Right ventricle myocardium inferior (tissue), 1 donor: ENCODE measurements around the gene PAQR9. TPM values are rescaled to one million over a fixed set of nuclear protein-coding genes. Genes with fewer than 3 reads are reported as not detected.

Experiments used
- ATAC-seq: fragments of 200-7000 bp; cut with Tn5 transposase; one replicate; pipeline ENCODE4 v1.9.1; 2020; ENCODE audit warnings: mild to moderate bottlenecking, moderate library complexity
- DNase-seq: peaks from one replicate; pipeline ENCODE4 v3.0.0; 2021; ENCODE audit errors: missing footprints
- intact Hi-C: fragments of 100-400 bp; cut with DNase I; formaldehyde crosslinking; loops from one replicate; pipeline ENCODE4 v1.11.0; 2022
- total RNA-seq: library from RNA; stranded (reverse); fragmentation: NEBNext Ultra II Directional; extraction: Animal tissue kit (Norgen Biotek cat#: 25700); gene quantifications from one replicate; pipeline ENCODE4 v1.2.1, GENCODE V29; 2021
- donor health status: DM: no; HTN: yes; CAD: no; lungs with severe emphysema.

Gene PAQR9
- total RNA-seq, 1 donor from 2014 or later = 13.7 TPM

GRCh38 chr3:142940000-142940399 lies 23.5 kb downstream of the PAQR9 start:
- DNase-seq (no peak), ATAC-seq (no peak)
- intact Hi-C loops = no loop called here

- intact Hi-C loops = no loop called here
- DNase-seq (no peak), ATAC-seq (no peak)
Measured at GRCh38 chr3:142935963-142936362, 27.5 kb downstream of the PAQR9 start.

GRCh38 chr3:142934887-142935269 lies 28.6 kb downstream of the PAQR9 start:
- DNase-seq (no peak), ATAC-seq (no peak)
- intact Hi-C loops = no loop called here

- DNase-seq = no peak
- intact Hi-C loops = no loop called here
- no peak for ATAC-seq
Measured at GRCh38 chr3:142934128-142934886, 29.2 kb downstream of the PAQR9 start.

DNA sequence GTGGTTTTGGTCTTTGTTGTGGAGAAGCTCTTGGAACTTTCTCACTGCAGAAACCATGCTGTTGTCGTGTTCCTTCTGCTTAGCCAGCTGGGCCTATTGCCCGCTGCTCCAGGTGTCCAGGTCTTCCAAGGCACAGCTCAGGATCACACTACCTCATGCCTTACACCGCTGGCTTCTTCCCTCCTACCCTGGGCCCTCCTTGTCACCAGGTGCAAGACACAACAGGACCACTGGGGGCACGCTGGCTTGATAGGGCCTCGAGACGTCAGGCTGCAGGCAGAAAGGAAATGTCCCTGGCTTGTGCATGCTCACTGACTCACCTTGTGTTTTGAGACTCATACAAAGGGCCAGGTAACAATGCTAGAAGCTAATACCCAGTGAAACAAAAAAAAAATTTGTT lies 32.3 kb downstream of the PAQR9 start:
- intact Hi-C loops = no loop called here
- ATAC-seq (no peak), DNase-seq (peak; percentile 52)

- intact Hi-C loops = no loop called here
- ATAC-seq = no peak
- DNase-seq = no peak
Measured at GRCh38 chr3:142930463-142930862, 33.0 kb downstream of the PAQR9 start.

DNA sequence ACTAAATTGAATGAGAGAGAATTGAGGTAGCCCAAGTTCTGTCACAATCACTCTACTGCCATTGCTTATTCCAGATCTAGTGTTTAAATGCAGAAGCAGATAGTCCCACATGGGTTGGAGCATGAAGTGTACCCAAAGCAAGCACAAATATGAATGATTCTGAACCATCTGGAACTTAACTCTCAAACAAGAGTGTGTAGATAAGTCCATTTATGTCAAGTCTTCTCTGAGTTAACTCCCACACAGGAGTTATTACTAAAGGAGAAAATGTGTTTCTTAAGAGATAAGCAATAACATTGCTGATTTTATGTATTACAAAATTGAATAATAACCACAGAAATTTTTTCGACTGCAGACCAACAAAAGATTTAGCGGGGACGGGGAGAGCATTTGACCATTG lies 33.6 kb downstream of the PAQR9 start:
- no peak for DNase-seq
- no peak for ATAC-seq
- intact Hi-C loops = loop anchor here (5.0 kb wide), 1 partner anchor 62 kb away; no protein-coding TSS in a partner anchor

DNA sequence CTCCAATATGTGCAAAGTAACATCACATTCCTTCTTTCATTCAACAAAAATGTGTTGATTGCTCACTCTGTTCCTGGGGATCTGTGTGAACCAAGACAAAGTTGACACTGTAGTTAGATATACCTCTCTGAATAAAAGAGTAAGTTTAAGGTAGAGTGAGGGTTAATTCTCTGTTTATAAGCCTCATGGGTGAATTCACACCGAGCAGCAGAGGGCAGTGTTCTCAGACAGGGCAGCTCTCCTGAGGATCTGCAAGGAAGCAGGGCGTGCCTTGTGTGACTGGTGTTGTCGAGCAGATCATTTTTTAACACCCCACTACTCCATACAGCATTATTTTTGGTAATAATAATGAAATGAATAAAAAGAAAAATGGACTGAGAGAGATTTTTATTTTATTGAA lies 34.4 kb downstream of the PAQR9 start:
- no peak for ATAC-seq
- intact Hi-C loops = loop anchor here (5.0 kb wide), 1 partner anchor 63 kb away; no protein-coding TSS in a partner anchor
- DNase-seq = no peak

- intact Hi-C loops = loop anchor here (5.0 kb wide), 1 partner anchor 66 kb away; no protein-coding TSS in a partner anchor
- no peak for DNase-seq
- no peak for ATAC-seq
Measured at GRCh38 chr3:142926368-142926944, 37.0 kb downstream of the PAQR9 start.

GRCh38 chr3:142925140-142925539 lies 38.3 kb downstream of the PAQR9 start:
- DNase-seq (no peak), ATAC-seq (no peak)

GRCh38 chr3:142923694-142924093 lies 39.8 kb downstream of the PAQR9 start:
- no peak for ATAC-seq
- intact Hi-C loops = no loop called here
- no peak for DNase-seq

More at GRCh38 chr3:142925140-142925539, 38.3 kb downstream of the PAQR9 start:
- intact Hi-C loops = loop anchor here (5.0 kb wide), 1 partner anchor 67 kb away; no protein-coding TSS in a partner anchor

DNA sequence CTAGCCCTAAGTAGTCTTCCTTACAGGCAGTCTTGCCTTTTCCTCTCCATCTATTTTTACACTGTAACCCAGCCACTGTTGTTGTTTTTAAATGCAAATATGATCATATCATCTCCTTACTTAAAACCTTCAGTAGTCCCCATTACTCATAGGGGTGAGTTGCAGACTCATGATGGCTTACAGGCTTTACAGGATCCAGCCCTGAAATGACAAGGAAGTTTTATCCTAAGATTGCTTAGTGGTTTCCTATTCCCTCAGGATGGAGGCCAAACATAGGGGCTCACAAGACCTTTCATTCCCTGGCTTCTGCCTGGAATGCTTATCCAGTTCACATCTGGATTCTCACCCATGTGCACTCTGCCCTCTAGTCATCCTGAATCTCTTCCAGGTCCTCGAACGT lies 46.9 kb downstream of the PAQR9 start:
- intact Hi-C loops = no loop called here
- no peak for DNase-seq
- no peak for ATAC-seq

GRCh38 chr3:142915636-142916035 lies 47.8 kb downstream of the PAQR9 start:
- ATAC-seq (no peak), DNase-seq (no peak)
- intact Hi-C loops = no loop called here

DNA sequence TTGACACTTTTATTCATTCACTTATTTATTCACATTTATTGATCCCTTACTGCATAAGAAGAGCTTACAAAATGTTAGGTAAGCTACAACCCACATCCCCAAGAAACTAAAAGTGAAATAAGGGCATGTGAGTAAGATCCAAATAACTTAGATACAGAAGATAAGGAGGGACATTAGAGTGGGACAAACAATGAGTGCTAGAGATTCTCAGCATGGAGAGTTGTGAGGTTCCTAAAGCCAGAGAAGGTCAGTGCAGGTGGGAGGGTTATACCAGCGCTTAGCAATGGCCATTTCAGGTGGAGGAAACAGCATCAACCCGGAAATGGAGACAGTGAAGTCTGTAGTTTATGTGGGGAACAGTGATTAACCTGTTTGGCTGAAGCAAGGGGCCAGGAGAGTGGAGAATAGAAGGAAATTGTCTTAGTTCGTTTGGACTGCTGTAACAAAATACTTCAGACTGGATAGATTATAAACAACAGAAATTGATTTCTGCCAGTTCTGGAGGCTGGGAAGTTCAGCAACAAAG lies 49.1 kb downstream of the PAQR9 start:
- intact Hi-C loops = loop anchor here (5.0 kb wide), 2 partner anchors 43 to 87 kb away; no protein-coding TSS in a partner anchor
- no peak for ATAC-seq
- no peak for DNase-seq

- intact Hi-C loops = loop anchor here (5.0 kb wide), 2 partner anchors 44 to 86 kb away; no protein-coding TSS in a partner anchor
- ATAC-seq = no peak
- DNase-seq = no peak
Measured at GRCh38 chr3:142913432-142913831, 50.0 kb downstream of the PAQR9 start.

GRCh38 chr3:142912402-142913172 lies 50.9 kb downstream of the PAQR9 start:
- intact Hi-C loops = loop anchor here (5.0 kb wide), 2 partner anchors 45 to 85 kb away; no protein-coding TSS in a partner anchor
- ATAC-seq (peak; percentile 58), DNase-seq (no peak)
